ENCODE data around the gene TRPC1.
"Not testable (repeated sequence)": the region's sequence is repeated elsewhere in the genome, so short reads cannot be mapped to it uniquely, and the experiment has no call there.

DNA sequence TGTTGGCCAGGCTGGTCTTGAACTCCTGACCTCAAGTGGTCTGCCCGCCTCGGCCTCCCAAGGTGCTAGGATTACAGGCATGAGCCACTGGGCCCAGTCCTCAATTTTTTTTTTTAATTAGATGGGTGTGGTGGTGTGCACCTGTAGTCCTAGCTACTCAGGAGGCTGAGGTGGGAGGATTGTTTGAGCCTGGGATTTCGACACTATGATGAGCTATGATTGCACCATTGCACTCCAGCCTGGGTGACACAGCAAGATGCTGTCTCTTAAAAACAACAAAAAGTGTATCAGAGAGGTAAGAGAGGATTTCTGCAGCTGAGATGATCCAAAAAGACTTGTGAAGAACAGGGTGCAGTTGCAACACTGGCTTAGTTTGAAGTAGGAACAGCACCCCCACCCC is 9.0 kb upstream of the TRPC1 start:
- TF ChIP-seq, protein P1, sequence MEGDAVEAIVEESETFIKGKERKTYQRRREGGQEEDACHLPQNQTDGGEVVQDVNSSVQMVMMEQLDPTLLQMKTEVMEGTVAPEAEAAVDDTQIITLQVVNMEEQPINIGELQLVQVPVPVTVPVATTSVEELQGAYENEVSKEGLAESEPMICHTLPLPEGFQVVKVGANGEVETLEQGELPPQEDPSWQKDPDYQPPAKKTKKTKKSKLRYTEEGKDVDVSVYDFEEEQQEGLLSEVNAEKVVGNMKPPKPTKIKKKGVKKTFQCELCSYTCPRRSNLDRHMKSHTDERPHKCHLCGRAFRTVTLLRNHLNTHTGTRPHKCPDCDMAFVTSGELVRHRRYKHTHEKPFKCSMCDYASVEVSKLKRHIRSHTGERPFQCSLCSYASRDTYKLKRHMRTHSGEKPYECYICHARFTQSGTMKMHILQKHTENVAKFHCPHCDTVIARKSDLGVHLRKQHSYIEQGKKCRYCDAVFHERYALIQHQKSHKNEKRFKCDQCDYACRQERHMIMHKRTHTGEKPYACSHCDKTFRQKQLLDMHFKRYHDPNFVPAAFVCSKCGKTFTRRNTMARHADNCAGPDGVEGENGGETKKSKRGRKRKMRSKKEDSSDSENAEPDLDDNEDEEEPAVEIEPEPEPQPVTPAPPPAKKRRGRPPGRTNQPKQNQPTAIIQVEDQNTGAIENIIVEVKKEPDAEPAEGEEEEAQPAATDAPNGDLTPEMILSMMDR (conservative IDR thresholded peaks at IDR 0.05 in 1 of 2, IDR thresholded peaks at IDR 0.05 in 1 of 2; ENCODE audit: extremely low read depth in 1 of 2, insufficient read depth in 1 of 2, low read depth in 1 of 2, low read length in 2 of 2), result not testable (repeated sequence)
- not testable (repeated sequence) for TF ChIP-seq EZH2 (IDR thresholded peaks at IDR 0.05; ENCODE audit: borderline replicate concordance, low read length)
